IMR-90 (cell line): ENCODE results near the gene FEZF2. TPM values are rescaled to one million over a fixed set of nuclear protein-coding genes. Genes with fewer than 3 reads are reported as not detected.

Experiments used
- ATAC-seq: fragments of 200-7000 bp; cut with Tn5 transposase; 2 replicates; pipeline ENCODE4 v1.9.1; 2020; ENCODE audit warnings: low read depth, mild to moderate bottlenecking, moderate library complexity
- BruUV-seq: library from RNA; stranded (reverse); fragments of 400-500 nt; replicated peaks from 2 replicates; lab custom pipeline; 2021; lab: Mats Ljungman, UMichigan
- CTCF ChIA-PET: fragments of 300-600 bp; formaldehyde crosslinking; extraction: SDS; loops from one replicate; lab custom pipeline; 2021; ENCODE audit warnings: antibody characterized with exemption; lab: Yijun Ruan, JAX
- POLR2A ChIA-PET: fragments of 300-600 bp; sonication (Branson Sonifier 250); formaldehyde crosslinking; loops from one replicate; lab custom pipeline; 2022; ENCODE audit warnings: antibody characterized with exemption; ENCODE audit not compliant: unreplicated experiment; lab: Charles Lee
- DNase-seq: peaks from one replicate; pipeline ENCODE4 v3.0.0; 2013
- H2AFZ ChIP-seq: replicated peaks from 2 replicates; pipeline ENCODE3; 2013; ENCODE audit warnings: low read length, mild to moderate bottlenecking; ENCODE audit not compliant: poor library complexity
- H2AK5ac ChIP-seq: 2 replicates; pipeline ENCODE4 v1.6.1; 2013; ENCODE audit warnings: low read depth, low read length, inconsistent platforms
- H2AK9ac ChIP-seq: replicated peaks from 2 replicates; pipeline ENCODE3; 2013; ENCODE audit warnings: mild to moderate bottlenecking, low read depth, low read length, moderate library complexity; ENCODE audit not compliant: poor library complexity
- H2BK120ac ChIP-seq: 2 replicates; pipeline ENCODE4 v1.6.1; 2013; ENCODE audit warnings: low read depth, low read length, inconsistent platforms
- H2BK15ac ChIP-seq: 3 replicates; pipeline ENCODE4 v1.6.1; 2013; ENCODE audit warnings: low read depth, low read length, inconsistent platforms
- H2BK20ac ChIP-seq: 2 replicates; pipeline ENCODE4 v1.6.1; 2013; ENCODE audit warnings: low read depth, mild to moderate bottlenecking, inconsistent platforms, low read length, moderate library complexity
- H2BK5ac ChIP-seq: 2 replicates; pipeline ENCODE4 v1.6.1; 2013; ENCODE audit warnings: mild to moderate bottlenecking, low read depth, low read length, inconsistent platforms; ENCODE audit not compliant: poor library complexity, severe bottlenecking
- H3K14ac ChIP-seq: replicated peaks from 2 replicates; pipeline ENCODE4 v1.6.1; 2013; ENCODE audit warnings: low read depth, low read length, inconsistent platforms
- H3K18ac ChIP-seq: 2 replicates; pipeline ENCODE4 v1.6.1; 2013; ENCODE audit warnings: low read depth, low read length, control low read depth
- H3K23ac ChIP-seq: 2 replicates; pipeline ENCODE4 v1.6.1; 2013; ENCODE audit warnings: low read depth, low read length, inconsistent platforms
- H3K27ac ChIP-seq: 2 replicates; pipeline ENCODE4 v1.5.1; 2013; ENCODE audit warnings: mild to moderate bottlenecking, control low read depth, low read length; ENCODE audit not compliant: insufficient read depth
- H3K27me3 ChIP-seq: 2 replicates; pipeline ENCODE4 v1.6.1; 2013; ENCODE audit warnings: low read length; ENCODE audit not compliant: control insufficient read depth, insufficient read depth
- H3K36me3 ChIP-seq: 2 replicates; pipeline ENCODE4 v1.6.1; 2013; ENCODE audit warnings: low read length, mixed read lengths; ENCODE audit not compliant: control insufficient read depth, insufficient read depth
- H3K4ac ChIP-seq: 2 replicates; pipeline ENCODE4 v1.6.1; 2013; ENCODE audit warnings: low read depth, low read length, inconsistent platforms
- H3K4me1 ChIP-seq: 2 replicates; pipeline ENCODE4 v1.6.1; 2013; ENCODE audit warnings: low read length, mixed read lengths; ENCODE audit not compliant: control insufficient read depth, insufficient read depth
- H3K4me2 ChIP-seq: 2 replicates; pipeline ENCODE4 v1.6.1; 2013; ENCODE audit warnings: low read depth, mild to moderate bottlenecking, control low read depth, low read length, moderate library complexity
- H3K4me3 ChIP-seq: 2 replicates; pipeline ENCODE4 v1.5.1; 2013; ENCODE audit warnings: low read depth, mild to moderate bottlenecking, control low read depth, low read length, moderate library complexity; ENCODE audit not compliant: insufficient read depth
- H3K56ac ChIP-seq: 2 replicates; pipeline ENCODE4 v1.6.1; 2013; ENCODE audit warnings: low read length, inconsistent platforms; ENCODE audit not compliant: insufficient read depth; ENCODE audit errors: extremely low read depth
- H3K79me1 ChIP-seq, 2 experiments: 2 replicates each; pipeline ENCODE4 v1.6.1; 2013; ENCODE audit warnings: low read length in 2 of 2, inconsistent platforms in 1 of 2, low read depth in 1 of 2
- H3K9ac ChIP-seq: 2 replicates; pipeline ENCODE4 v1.6.1; 2013; ENCODE audit warnings: low read depth, low read length, control low read depth
- H3K9me1 ChIP-seq: 2 replicates; pipeline ENCODE4 v1.6.1; 2013; ENCODE audit warnings: low read length, inconsistent platforms; ENCODE audit not compliant: insufficient read depth
- H3K9me3 ChIP-seq: 2 replicates; pipeline ENCODE4 v1.6.1; 2013; ENCODE audit warnings: low read length; ENCODE audit not compliant: control insufficient read depth, insufficient read depth
- H4K20me1 ChIP-seq: 2 replicates; pipeline ENCODE4 v1.6.1; 2013; ENCODE audit warnings: low read length, inconsistent platforms; ENCODE audit not compliant: insufficient read depth
- H4K5ac ChIP-seq: 2 replicates; pipeline ENCODE4 v1.6.1; 2013; ENCODE audit warnings: mild to moderate bottlenecking, low read depth, low read length, control low read depth
- H4K8ac ChIP-seq, 2 experiments: 2 replicates each; pipeline ENCODE4 v1.6.1; 2013; ENCODE audit warnings: low read depth in 2 of 2, low read length in 2 of 2, control low read depth in 1 of 2, inconsistent platforms in 1 of 2
- H4K91ac ChIP-seq: 2 replicates; pipeline ENCODE4 v1.6.1; 2013; ENCODE audit warnings: low read depth, low read length, inconsistent platforms; ENCODE audit not compliant: insufficient read depth
- BHLHE40 ChIP-seq: fragments of 150-350 bp; IDR thresholded peaks from 2 replicates; pipeline ENCODE4 v1.6.1; 2016; ENCODE audit warnings: mild to moderate bottlenecking, low read depth, low read length
- CHD1 ChIP-seq: IDR thresholded peaks from 2 replicates; pipeline ENCODE4 v1.6.1; 2012; ENCODE audit warnings: low read depth, low read length, improper control_type of control experiment
- FOS ChIP-seq: fragments of 150-350 bp; IDR thresholded peaks from 2 replicates; pipeline ENCODE4 v1.6.1; 2016; ENCODE audit warnings: low read depth, low read length
- RCOR1 ChIP-seq: IDR thresholded peaks from 2 replicates; pipeline ENCODE4 v1.6.1; 2012; ENCODE audit warnings: mild to moderate bottlenecking, low read length, improper control_type of control experiment; ENCODE audit not compliant: insufficient replicate concordance
- SMC3 ChIP-seq: fragments of 150-350 bp; IDR thresholded peaks from 2 replicates; pipeline ENCODE4 v1.6.1; 2016; ENCODE audit warnings: low read depth, mild to moderate bottlenecking, antibody characterized with exemption, low read length, moderate library complexity
- WGBS, 2 experiments: methylation state at CpG; one replicate each; pipeline versions ENCODE4 v1.1.5 to v1.1.7; 2013; ENCODE audit warnings: missing lambda C conversion rate in 2 of 2; ENCODE audit not compliant: insufficient read length in 1 of 2; ENCODE audit errors: extremely low coverage in 2 of 2; 5-methylcytosine and 5-hydroxymethylcytosine counted together
- dilution Hi-C: fragments of 300-500 bp; cut with HindIII; formaldehyde crosslinking; loops from one replicate; pipeline ENCODE4 v1.14.3; 2018; ENCODE audit warnings: low sequenced_read_pairs; ENCODE audit not compliant: unreplicated experiment
- in situ Hi-C: fragments of 300-500 bp; cut with MboI; formaldehyde crosslinking; loops from 3 replicates; pipeline ENCODE4 v1.14.3; 2019; ENCODE audit warnings: low sequenced_read_pairs, inconsistent platforms, mixed read lengths
- intact Hi-C: fragments of 100-400 bp; cut with micrococcal nuclease; formaldehyde crosslinking; loops from 2 replicates; pipeline ENCODE4 v1.10.0; 2022
- polyA plus RNA-seq, 3 experiments: library from polyadenylated mRNA; depleted of rRNA; stranded (reverse); fragments of >200 nt; gene quantifications; 2 replicates each; pipeline ENCODE4 v1.2.3, GENCODE V29; 2012; ENCODE audit warnings: low replicate concordance in 1 of 3
- total RNA-seq: library from RNA; depleted of rRNA; stranded (reverse); fragments of >200 nt; gene quantifications from 2 replicates; pipeline ENCODE4 v1.2.3, GENCODE V29; 2012
- TF ChIP-seq, protein P1 (sequence below): conservative IDR thresholded peaks from 2 replicates; pipeline ENCODE4 v1.5.1; 2012; ENCODE audit warnings: mild to moderate bottlenecking, low read depth, low read length, improper control_type of control experiment

Gene FEZF2
- total and polyA plus RNA-seq, 2 of the 4 experiments (the other 2 are of a cell fraction) = not detected

DNA sequence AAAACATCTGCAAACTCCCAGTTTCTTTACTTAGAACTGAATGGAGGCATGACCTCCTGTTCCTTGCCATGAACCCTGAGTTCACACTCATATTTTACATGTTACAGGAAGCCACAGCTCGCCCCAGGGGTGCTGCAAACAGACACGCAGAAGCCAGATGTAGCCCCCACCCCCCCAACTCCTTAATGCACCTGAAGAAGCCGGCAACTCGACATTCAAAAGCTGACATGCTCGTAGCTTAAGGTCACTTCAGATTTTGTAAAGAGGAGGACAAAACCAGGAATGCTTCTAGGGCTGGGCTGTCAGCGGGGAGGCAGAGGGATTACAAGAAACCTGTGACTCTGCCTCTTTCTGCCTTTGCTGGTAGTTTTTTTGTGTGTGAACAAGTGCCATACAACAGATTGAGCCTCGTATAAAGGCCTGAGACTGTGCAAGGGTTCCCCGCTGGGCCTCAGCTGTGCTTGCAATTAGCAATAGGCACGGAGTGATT, 42.0 kb upstream of the FEZF2 start:
- TF ChIP-seq, protein P1, sequence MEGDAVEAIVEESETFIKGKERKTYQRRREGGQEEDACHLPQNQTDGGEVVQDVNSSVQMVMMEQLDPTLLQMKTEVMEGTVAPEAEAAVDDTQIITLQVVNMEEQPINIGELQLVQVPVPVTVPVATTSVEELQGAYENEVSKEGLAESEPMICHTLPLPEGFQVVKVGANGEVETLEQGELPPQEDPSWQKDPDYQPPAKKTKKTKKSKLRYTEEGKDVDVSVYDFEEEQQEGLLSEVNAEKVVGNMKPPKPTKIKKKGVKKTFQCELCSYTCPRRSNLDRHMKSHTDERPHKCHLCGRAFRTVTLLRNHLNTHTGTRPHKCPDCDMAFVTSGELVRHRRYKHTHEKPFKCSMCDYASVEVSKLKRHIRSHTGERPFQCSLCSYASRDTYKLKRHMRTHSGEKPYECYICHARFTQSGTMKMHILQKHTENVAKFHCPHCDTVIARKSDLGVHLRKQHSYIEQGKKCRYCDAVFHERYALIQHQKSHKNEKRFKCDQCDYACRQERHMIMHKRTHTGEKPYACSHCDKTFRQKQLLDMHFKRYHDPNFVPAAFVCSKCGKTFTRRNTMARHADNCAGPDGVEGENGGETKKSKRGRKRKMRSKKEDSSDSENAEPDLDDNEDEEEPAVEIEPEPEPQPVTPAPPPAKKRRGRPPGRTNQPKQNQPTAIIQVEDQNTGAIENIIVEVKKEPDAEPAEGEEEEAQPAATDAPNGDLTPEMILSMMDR = no peak
- TF ChIP-seq BHLHE40 (no peak), SMC3 (no peak), CHD1 (no peak), FOS (no peak), RCOR1 (no peak)
- Histone ChIP-seq H3K9me1 (no peaks in the 10 kb centered on the region), H2AK5ac (no peak overlapping the region), H3K4me2 (no peak overlapping the region), H3K56ac (no peak overlapping the region), H3K9ac (no peak overlapping the region), H3K27ac (no peak overlapping the region), H4K8ac (no peak overlapping the region), H3K4me1 (no peaks in the 10 kb centered on the region), H3K9me3 (no peaks in the 10 kb centered on the region), H3K14ac (no peak overlapping the region), H4K5ac (no peak overlapping the region), H3K4me3 (no peak overlapping the region), H3K23ac (no peak overlapping the region), H2BK120ac (no peak overlapping the region), H3K27me3 (peaks cover 1% of the 10 kb centered on the region), H2BK15ac (no peak overlapping the region), H2AK9ac (no peak overlapping the region), H3K36me3 (no peaks in the 10 kb centered on the region), H3K79me1 (no peaks in the 10 kb centered on the region), H2AFZ (no peak overlapping the region), H4K91ac (no peak overlapping the region), H3K4ac (no peak overlapping the region), H2BK5ac (no peak overlapping the region), H3K18ac (no peak overlapping the region), H2BK20ac (no peak overlapping the region), H4K20me1 (no peaks in the 10 kb centered on the region)
- CTCF ChIA-PET = no interaction called here
- 30% methylated on average over 2 of the region's 9 CpGs; no CpG with 5 or more reads in 1 of the 2 experiments for WGBS, 2 experiments
- POLR2A ChIA-PET = no interaction called here
- dilution Hi-C loops (no loop called here), in situ Hi-C loops (no loop called here), intact Hi-C loops (no loop called here)
- BruUV-seq = no TSS peak
- no peak for DNase-seq
- no peak for ATAC-seq
